Fibroblast of peridontal ligament (primary cell): ENCODE measurements around the gene LARGE1.
"Not testable (repeated sequence)": the region's sequence is repeated elsewhere in the genome, so short reads cannot be mapped to it uniquely, and the experiment has no call there.

Experiments
- DNase-seq: peaks from one replicate; pipeline ENCODE4 v3.0.0-alpha.2; 2010; ENCODE audit errors: extremely low read depth

LARGE1 gene

GRCh38 chr22:33477120-33478111 lies 442.9 kb downstream of the LARGE1 start:
- peak; percentile 3 for DNase-seq

- peak; percentile 2 for DNase-seq
These were observed 443.6 kb downstream of the LARGE1 start for GRCh38 chr22:33476716-33477115.

- no peak for DNase-seq
These were observed 444.1 kb downstream of the LARGE1 start for GRCh38 chr22:33476206-33476605.

GRCh38 chr22:33474587-33474986 lies 445.7 kb downstream of the LARGE1 start:
- no peak for DNase-seq

GRCh38 chr22:33472462-33473344 lies 447.6 kb downstream of the LARGE1 start:
- peak; percentile 3 for DNase-seq

GRCh38 chr22:33470456-33470855 lies 449.8 kb downstream of the LARGE1 start:
- DNase-seq = no peak

GRCh38 chr22:33467620-33468095 lies 452.6 kb downstream of the LARGE1 start:
- peak; percentile 1 for DNase-seq

GRCh38 chr22:33467080-33467479 lies 453.2 kb downstream of the LARGE1 start:
- DNase-seq = no peak

GRCh38 chr22:33465554-33465953 lies 454.7 kb downstream of the LARGE1 start:
- no peak for DNase-seq

- no peak for DNase-seq
These were observed 455.6 kb downstream of the LARGE1 start for GRCh38 chr22:33464698-33465097.

- DNase-seq = no peak
These were observed 458.4 kb downstream of the LARGE1 start for GRCh38 chr22:33461698-33462434.

- DNase-seq = not testable (repeated sequence)
These were observed 459.0 kb downstream of the LARGE1 start for GRCh38 chr22:33461245-33461644.

GRCh38 chr22:33459137-33459536 lies 461.1 kb downstream of the LARGE1 start:
- DNase-seq = no peak

GRCh38 chr22:33456511-33456910 lies 463.8 kb downstream of the LARGE1 start:
- DNase-seq = no peak

GRCh38 chr22:33455036-33455435 lies 465.2 kb downstream of the LARGE1 start:
- no peak for DNase-seq

- no peak for DNase-seq
These were observed 468.3 kb downstream of the LARGE1 start for GRCh38 chr22:33451866-33452469.

GRCh38 chr22:33450756-33451155 lies 469.5 kb downstream of the LARGE1 start:
- DNase-seq = no peak

- DNase-seq = no peak
These were observed 472.5 kb downstream of the LARGE1 start for GRCh38 chr22:33447733-33448132.

GRCh38 chr22:33443683-33444082 lies 476.6 kb downstream of the LARGE1 start:
- no peak for DNase-seq

GRCh38 chr22:33440756-33441155 lies 479.5 kb downstream of the LARGE1 start:
- peak; percentile 10 for DNase-seq

- peak; percentile 60 for DNase-seq
These were observed 482.0 kb downstream of the LARGE1 start for GRCh38 chr22:33438273-33438672.
